IPS-15b (cell line): ENCODE data around the gene MUC2.

Source experiments
- H3K27me3 ChIP-seq: one replicate; pipeline ENCODE4 v1.6.1; 2013; ENCODE audit warnings: low read length; ENCODE audit not compliant: control insufficient read depth, insufficient read depth
- H3K36me3 ChIP-seq: one replicate; pipeline ENCODE4 v1.6.1; 2013; ENCODE audit warnings: low read length; ENCODE audit not compliant: control insufficient read depth, insufficient read depth
- H3K4me1 ChIP-seq: one replicate; pipeline ENCODE4 v1.6.1; 2013; ENCODE audit warnings: mild to moderate bottlenecking, low read length; ENCODE audit not compliant: control insufficient read depth, insufficient read depth
- H3K4me3 ChIP-seq: one replicate; pipeline ENCODE4 v1.5.1; 2013; ENCODE audit warnings: low read depth, low read length
- H3K9ac ChIP-seq: one replicate; pipeline ENCODE4 v1.6.1; 2013; ENCODE audit warnings: low read depth, mild to moderate bottlenecking, low read length
- H3K9me3 ChIP-seq: one replicate; pipeline ENCODE4 v1.6.1; 2013; ENCODE audit warnings: mild to moderate bottlenecking, low read length; ENCODE audit not compliant: control insufficient read depth, insufficient read depth

The MUC2 gene

DNA sequence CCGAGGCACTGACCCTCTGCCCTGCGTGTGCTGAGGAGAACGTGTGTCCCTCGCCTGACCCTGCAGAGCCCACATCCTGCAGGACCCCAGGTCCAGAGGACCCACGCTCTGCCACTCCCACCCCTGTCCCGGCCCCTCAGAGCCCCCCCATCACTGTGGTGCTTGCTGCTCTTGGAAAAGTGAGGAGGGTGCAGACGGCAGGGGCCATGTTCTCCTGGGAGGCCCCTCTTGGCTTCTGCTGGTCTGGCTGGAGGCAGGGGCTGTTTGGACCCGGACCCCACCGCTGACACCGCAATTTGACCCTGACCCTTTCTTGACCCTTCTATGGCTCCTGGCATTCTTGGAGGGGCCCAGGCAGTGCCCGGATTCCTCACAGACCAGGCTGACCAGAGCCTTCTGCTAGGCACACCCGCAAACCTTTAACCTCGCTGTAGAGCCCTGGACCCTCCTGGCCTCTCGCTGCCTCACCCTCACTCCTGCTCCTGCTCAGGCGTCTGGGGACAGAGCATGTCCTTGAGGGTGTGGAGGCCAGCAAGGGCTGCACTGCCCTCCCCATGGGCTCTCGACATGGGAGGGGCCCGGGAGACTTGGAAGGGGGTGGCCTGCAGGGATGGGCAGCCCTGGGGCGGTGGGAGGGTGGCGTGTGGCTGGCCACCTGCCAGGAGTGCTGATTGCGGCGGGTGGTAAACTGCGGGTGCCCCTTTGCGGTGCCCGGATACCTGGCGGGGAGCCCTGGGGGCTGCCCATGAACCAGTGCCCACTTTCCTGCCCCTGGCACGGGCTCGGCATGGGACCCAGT, 46.1 kb downstream of the MUC2 start:
- H3K4me3 ChIP-seq: no peak overlapping the region
- no peaks in the 10 kb centered on the region for H3K9me3 ChIP-seq
- H3K27me3 ChIP-seq: no peaks in the 10 kb centered on the region
- H3K36me3 ChIP-seq: no peaks in the 10 kb centered on the region
- no peak overlapping the region for H3K9ac ChIP-seq
- no peaks in the 10 kb centered on the region for H3K4me1 ChIP-seq

DNA sequence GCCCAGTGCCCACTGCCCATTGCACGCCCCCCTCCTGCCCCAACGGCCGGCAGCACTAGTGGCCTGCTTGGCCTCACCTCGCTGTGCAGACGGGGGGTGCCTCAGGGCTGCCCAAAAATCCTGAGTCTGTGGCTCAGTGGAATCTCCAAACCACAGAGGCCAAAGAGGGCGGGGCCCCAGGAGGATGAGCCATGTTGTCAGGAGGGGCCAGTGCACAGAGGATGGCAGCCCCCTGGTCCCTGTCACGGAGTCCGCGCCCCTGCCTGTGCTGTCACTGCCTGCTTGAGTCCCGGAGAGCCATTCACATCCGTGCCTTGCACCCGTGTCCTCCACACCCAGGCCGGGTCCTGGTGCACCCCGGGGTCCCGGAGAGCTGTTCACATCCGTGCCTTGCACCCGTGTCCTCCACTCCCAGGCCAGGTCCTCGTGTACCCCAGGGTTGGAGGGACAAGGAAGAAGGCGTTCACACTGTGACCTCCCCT, 46.7 kb downstream of the MUC2 start:
- Histone ChIP-seq H3K4me1 (no peaks in the 10 kb centered on the region), H3K9me3 (no peaks in the 10 kb centered on the region), H3K4me3 (no peak overlapping the region), H3K9ac (no peak overlapping the region), H3K27me3 (no peaks in the 10 kb centered on the region), H3K36me3 (no peaks in the 10 kb centered on the region)

DNA sequence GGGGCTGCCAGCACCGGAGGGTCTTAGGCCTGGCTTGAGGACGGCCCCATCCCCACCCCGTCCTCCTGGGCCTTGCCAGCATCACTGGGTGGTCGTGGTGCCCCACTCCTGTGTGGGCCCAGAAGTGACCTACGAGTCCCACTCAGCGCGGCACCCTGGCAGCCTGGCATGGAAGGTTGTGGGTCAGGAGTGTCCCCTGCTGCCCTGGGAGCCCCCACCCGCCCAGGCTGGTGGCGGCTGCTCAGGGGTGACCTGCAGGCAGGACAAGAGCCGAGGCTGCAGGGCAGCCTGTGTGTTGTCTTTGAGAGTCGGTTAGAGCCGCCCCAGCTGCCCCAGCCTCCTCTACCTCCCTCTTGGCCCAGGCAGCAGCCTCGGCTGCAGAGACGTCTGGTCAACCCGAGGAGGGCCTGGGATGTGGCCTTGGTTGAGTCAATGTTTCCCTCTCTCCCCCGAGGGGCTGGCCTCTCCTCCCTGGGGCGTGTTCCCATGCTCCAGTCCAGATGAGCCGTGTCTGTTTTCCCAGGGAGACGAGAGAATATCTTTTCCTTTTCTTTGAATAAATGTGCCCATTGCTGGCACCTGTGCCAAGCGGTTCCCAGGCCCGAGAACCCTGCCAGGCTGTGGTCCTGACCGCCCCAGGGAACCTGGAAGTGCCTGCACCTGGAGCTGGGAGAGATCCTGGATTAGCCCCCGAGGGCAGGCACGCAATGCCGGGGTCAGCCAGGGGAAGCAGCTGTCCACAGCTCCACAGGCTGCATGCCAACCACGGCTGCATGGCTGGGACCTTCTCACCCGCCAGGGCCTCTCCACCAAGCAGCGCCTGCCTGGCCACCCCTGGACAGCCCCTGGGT, 47.4 kb downstream of the MUC2 start:
- no peaks in the 10 kb centered on the region for H3K27me3 ChIP-seq
- no peaks in the 10 kb centered on the region for H3K36me3 ChIP-seq
- no peaks in the 10 kb centered on the region for H3K4me1 ChIP-seq
- H3K4me3 ChIP-seq: no peak overlapping the region
- no peak overlapping the region for H3K9ac ChIP-seq
- no peaks in the 10 kb centered on the region for H3K9me3 ChIP-seq

DNA sequence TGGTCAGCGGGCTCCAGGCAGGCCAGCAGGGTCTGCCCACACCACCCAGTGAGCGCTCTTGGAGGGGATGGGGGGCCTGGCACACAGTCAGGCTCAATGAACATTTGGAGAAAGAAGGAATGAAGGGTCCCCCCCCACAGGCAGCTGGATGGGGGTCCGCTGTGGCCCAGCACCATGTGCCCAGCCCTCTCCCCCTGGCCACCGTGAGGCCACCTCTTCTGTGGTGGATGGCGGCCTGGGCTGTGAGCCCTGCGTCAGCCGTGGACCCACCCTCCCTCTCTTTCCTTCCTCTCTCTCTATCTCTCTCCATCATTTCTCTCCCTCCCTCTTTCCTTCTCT, 48.0 kb downstream of the MUC2 start:
- H3K9ac ChIP-seq: no peak overlapping the region
- no peaks in the 10 kb centered on the region for H3K9me3 ChIP-seq

DNA sequence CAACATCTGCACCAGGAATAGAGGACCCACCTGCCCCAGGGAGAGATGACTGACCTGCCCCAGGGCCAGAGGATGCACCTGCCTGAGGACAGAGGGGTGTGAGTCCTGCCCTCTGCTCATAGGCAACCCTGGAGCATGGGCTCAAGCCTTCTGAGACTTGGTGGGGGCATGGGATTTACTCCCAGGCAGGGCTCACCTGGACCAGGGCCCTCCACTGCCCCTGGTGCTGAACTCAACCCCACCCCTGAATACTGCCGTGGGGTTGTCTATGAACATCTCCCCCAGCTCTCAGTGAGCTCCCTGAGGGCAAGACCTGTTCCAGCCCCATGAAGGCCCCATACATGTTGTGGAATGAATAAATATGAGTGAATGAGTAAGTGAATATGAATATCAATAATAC, 49.3 kb downstream of the MUC2 start:
- Histone ChIP-seq H3K27me3 (no peaks in the 10 kb centered on the region), H3K4me1 (no peaks in the 10 kb centered on the region), H3K9me3 (no peaks in the 10 kb centered on the region), H3K4me3 (no peak overlapping the region), H3K9ac (no peak overlapping the region), H3K36me3 (no peaks in the 10 kb centered on the region)

More for the DNA sequence above, 48.0 kb downstream of the MUC2 start:
- Histone ChIP-seq H3K4me3 (no peak overlapping the region), H3K27me3 (no peaks in the 10 kb centered on the region), H3K4me1 (no peaks in the 10 kb centered on the region), H3K36me3 (no peaks in the 10 kb centered on the region)
